SK-N-SH (cell line): ENCODE measurements around the gene SNTG2. TPM values are rescaled to one million over a fixed set of nuclear protein-coding genes. Genes with fewer than 3 reads are reported as not detected.

Experiments used
- CTCF ChIA-PET: fragments of 300-600, 350-600 bp; formaldehyde crosslinking; extraction: SDS; loops from one replicate; lab custom pipeline; 2021; lab: Yijun Ruan, JAX
- POLR2A ChIA-PET: fragments of 350-600 bp; sonication (Branson Sonifier 250); formaldehyde crosslinking; extraction: SDS; loops from one replicate; lab custom pipeline; 2020; ENCODE audit warnings: antibody characterized with exemption, inconsistent platforms; lab: Yijun Ruan, JAX
- DNase-seq: peaks from one replicate; pipeline ENCODE4 v3.0.0; 2012
- H2AFZ ChIP-seq: fragments of 200-600 bp; sonication (generic); 2 replicates; pipeline ENCODE4 v1.8.1; 2016; ENCODE audit warnings: antibody characterized with exemption, mild to moderate bottlenecking, low read depth
- H3F3A ChIP-seq: fragments of 200-600 bp; sonication (generic); replicated peaks from 2 replicates; pipeline ENCODE3; 2016; ENCODE audit warnings: antibody characterized with exemption, mild to moderate bottlenecking; ENCODE audit not compliant: insufficient read depth
- H3K27ac ChIP-seq, 2 experiments: fragments of 200-500 bp in 1 of 2; fragments of 200-600 bp in 1 of 2; sonication (Bioruptor generic) in 1 of 2; sonication (generic), shearing (Covaris generic) in 1 of 2; 2 replicates each; pipeline versions ENCODE4 v1.5.1 to v1.6.1; 2014 to 2016; ENCODE audit warnings: low read depth in 2 of 2, inconsistent platforms in 1 of 2, low read length in 1 of 2, mild to moderate bottlenecking in 1 of 2, mixed read lengths in 1 of 2
- H3K27me3 ChIP-seq: fragments of 200-600 bp; sonication (generic), shearing (Covaris generic); 2 replicates; pipeline ENCODE4 v1.6.1; 2016; ENCODE audit warnings: mixed run types; ENCODE audit not compliant: insufficient read depth
- H3K36me3 ChIP-seq, 2 experiments: fragments of 200-500 bp in 1 of 2; fragments of 200-600 bp in 1 of 2; sonication (Bioruptor generic) in 1 of 2; sonication (generic) in 1 of 2; replicated peaks in 1 of 2; 2 replicates each; pipeline versions ENCODE3 to v1.5.1; 2014 to 2016; ENCODE audit warnings: low read length in 1 of 2, mild to moderate bottlenecking in 1 of 2; ENCODE audit not compliant: insufficient read depth in 2 of 2, control insufficient read depth in 1 of 2
- H3K4me1 ChIP-seq, 2 experiments: fragments of 200-500 bp in 1 of 2; fragments of 200-600 bp in 1 of 2; sonication (Bioruptor generic) in 1 of 2; sonication (generic), shearing (Covaris generic) in 1 of 2; 2 replicates each; pipeline versions ENCODE4 v1.5.1 to v1.6.1; 2014 to 2016; ENCODE audit warnings: low read depth in 1 of 2, low read length in 1 of 2, mixed run types in 1 of 2; ENCODE audit not compliant: insufficient read depth in 2 of 2, control insufficient read depth in 1 of 2
- H3K4me2 ChIP-seq: fragments of 200-600 bp; sonication (generic), shearing (Covaris generic); 2 replicates; pipeline ENCODE4 v1.6.1; 2017; ENCODE audit warnings: mixed run types
- H3K4me3 ChIP-seq, 2 experiments: fragments of 200-500 bp in 1 of 2; fragments of 200-600 bp in 1 of 2; sonication (Bioruptor generic) in 1 of 2; sonication (generic), shearing (Covaris generic) in 1 of 2; 2 replicates each; pipeline versions ENCODE4 v1.5.1 to v1.8.1; 2014 to 2016; ENCODE audit warnings: low read depth in 2 of 2, inconsistent platforms in 1 of 2, low read length in 1 of 2, mild to moderate bottlenecking in 1 of 2, mixed read lengths in 1 of 2, moderate library complexity in 1 of 2
- H3K79me2 ChIP-seq: fragments of 200-600 bp; sonication (generic); 2 replicates; pipeline ENCODE4 v1.8.1; 2017; ENCODE audit warnings: mild to moderate bottlenecking; ENCODE audit not compliant: insufficient read depth
- H3K9ac ChIP-seq: fragments of 200-600 bp; sonication (generic); 2 replicates; pipeline ENCODE4 v1.6.1; 2017; ENCODE audit warnings: mixed run types
- H3K9me2 ChIP-seq: fragments of 200-600 bp; sonication (generic); 2 replicates; pipeline ENCODE4 v1.6.1; 2017; ENCODE audit warnings: mixed run types
- H3K9me3 ChIP-seq: fragments of 200-600 bp; sonication (generic); 2 replicates; pipeline ENCODE4 v1.6.1; 2017; ENCODE audit warnings: mixed run types, mild to moderate bottlenecking, moderate library complexity
- H4K20me1 ChIP-seq: fragments of 200-600 bp; sonication (generic); 2 replicates; pipeline ENCODE4 v1.6.1; 2017; ENCODE audit warnings: mild to moderate bottlenecking, mixed run types; ENCODE audit not compliant: insufficient read depth
- CHD2 ChIP-seq: fragments of 150-350 bp; IDR thresholded peaks from 2 replicates; pipeline ENCODE4 v1.6.1; 2018; ENCODE audit warnings: low read length; ENCODE audit not compliant: partially characterized antibody
- EZH2phosphoT487 ChIP-seq: fragments of 200-600 bp; sonication (generic); IDR thresholded peaks from 2 replicates; pipeline ENCODE4 v1.6.1; 2017; ENCODE audit warnings: low read depth, mixed run types, mild to moderate bottlenecking, antibody characterized with exemption, moderate library complexity, borderline replicate concordance
- FOSL2 ChIP-seq: IDR thresholded peaks from 2 replicates; pipeline ENCODE4 v1.4.0; 2012; ENCODE audit warnings: low read depth, mild to moderate bottlenecking, moderate library complexity, borderline replicate concordance
- GATA2 ChIP-seq: sonication (generic); formaldehyde crosslinking; IDR thresholded peaks from 2 replicates; pipeline ENCODE4 v1.5.0; 2020; ENCODE audit warnings: mild to moderate bottlenecking, missing genetic modification reagents
- MEF2A ChIP-seq: IDR thresholded peaks from 2 replicates; pipeline ENCODE4 v1.4.0; 2012; ENCODE audit warnings: low read depth, borderline replicate concordance
- MXI1 ChIP-seq: IDR thresholded peaks from 2 replicates; pipeline ENCODE4 v1.6.1; 2012; ENCODE audit warnings: mild to moderate bottlenecking, low read depth, low read length, improper control_type of control experiment
- NRF1 ChIP-seq: IDR thresholded peaks from 2 replicates; pipeline ENCODE4 v1.6.1; 2012; ENCODE audit warnings: low read depth, mild to moderate bottlenecking, low read length
- POLR2AphosphoS5 ChIP-seq: IDR thresholded peaks from 2 replicates; pipeline ENCODE4 v1.6.1; 2012; ENCODE audit warnings: low read depth, low read length
- RFX5 ChIP-seq: IDR thresholded peaks from 2 replicates; pipeline ENCODE4 v1.6.1; 2012; ENCODE audit warnings: mild to moderate bottlenecking, improper control_type of control experiment, low read length
- SMC3 ChIP-seq: IDR thresholded peaks from 2 replicates; pipeline ENCODE4 v1.6.1; 2012; ENCODE audit warnings: low read depth, low read length, improper control_type of control experiment
- YY1 ChIP-seq: IDR thresholded peaks from 2 replicates; pipeline ENCODE4 v1.4.0; 2012; ENCODE audit warnings: low read depth, mild to moderate bottlenecking
- WGBS: methylation state at CpG from one replicate; pipeline ENCODE4 v1.1.6; 2017; ENCODE audit warnings: low lambda C conversion rate; 5-methylcytosine and 5-hydroxymethylcytosine counted together
- polyA plus RNA-seq, 3 experiments: library from polyadenylated mRNA; depleted of rRNA; stranded (reverse); fragments of >200 nt; gene quantifications; 2 replicates each; pipeline ENCODE4 v1.2.3, GENCODE V29; 2012
- TF ChIP-seq, protein P1 (sequence below): fragments of 150-350 bp; IDR thresholded peaks from 2 replicates; pipeline ENCODE4 v1.6.1; 2017; ENCODE audit warnings: antibody characterized with exemption, low read length, low read depth, borderline replicate concordance
- TF ChIP-seq, protein P2 (sequence below): fragments of 200-600 bp; sonication (generic); IDR thresholded peaks from 2 replicates; pipeline ENCODE4 v1.6.1; 2017; ENCODE audit warnings: antibody characterized with exemption, mild to moderate bottlenecking, moderate library complexity
- TF ChIP-seq, protein P3 (sequence below): IDR thresholded peaks from 2 replicates; pipeline ENCODE4 v1.4.0; 2012; ENCODE audit warnings: low read depth, borderline replicate concordance

SNTG2 gene
- polyA plus RNA-seq, 1 of the 3 experiments (the other 2 are of a cell fraction): not detected

DNA sequence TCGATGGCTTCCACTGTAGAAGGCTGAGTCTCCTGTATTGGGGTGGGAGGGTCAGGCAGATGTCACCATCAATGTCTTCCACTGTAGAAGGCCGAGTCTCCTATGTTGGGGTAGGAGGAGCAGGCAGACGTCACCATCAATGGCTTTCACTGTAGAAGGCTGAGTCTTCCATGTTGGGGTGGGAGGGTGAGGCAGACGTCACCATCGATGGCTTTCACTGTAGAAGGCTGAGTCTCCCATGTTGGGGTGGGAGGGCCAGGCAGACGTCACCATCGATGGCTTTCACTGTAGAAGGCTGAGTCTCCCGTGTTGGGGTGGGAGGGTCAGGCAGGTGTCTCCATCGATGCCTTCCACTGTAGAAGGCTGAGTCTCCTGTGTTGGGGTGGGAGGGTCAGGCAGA is 345.1 kb downstream of the SNTG2 start:
- WGBS: 42% methylated on average over 9 of the region's 9 CpGs
- Histone ChIP-seq H3K9me3 (no peaks in the 10 kb centered on the region; the same call in 1 of the 2 replicates), H3K36me3 (no peaks in the 10 kb centered on the region), H3K79me2 (no peaks in the 10 kb centered on the region), H3K4me2 (no peak overlapping the region), H3F3A (no peaks in the 10 kb centered on the region), H3K4me1 (no peaks in the 10 kb centered on the region), H3K27ac (no peak overlapping the region), H3K9me2 (no peaks in the 10 kb centered on the region), H3K4me3 (no peak overlapping the region), H3K27me3 (no peaks in the 10 kb centered on the region), H4K20me1 (no peaks in the 10 kb centered on the region), H3K9ac (no peak overlapping the region), H2AFZ (no peak overlapping the region)
- TF ChIP-seq, protein P1, sequence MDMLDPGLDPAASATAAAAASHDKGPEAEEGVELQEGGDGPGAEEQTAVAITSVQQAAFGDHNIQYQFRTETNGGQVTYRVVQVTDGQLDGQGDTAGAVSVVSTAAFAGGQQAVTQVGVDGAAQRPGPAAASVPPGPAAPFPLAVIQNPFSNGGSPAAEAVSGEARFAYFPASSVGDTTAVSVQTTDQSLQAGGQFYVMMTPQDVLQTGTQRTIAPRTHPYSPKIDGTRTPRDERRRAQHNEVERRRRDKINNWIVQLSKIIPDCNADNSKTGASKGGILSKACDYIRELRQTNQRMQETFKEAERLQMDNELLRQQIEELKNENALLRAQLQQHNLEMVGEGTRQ: no peak
- TF ChIP-seq NRF1 (no peak), EZH2phosphoT487 (no peak), CHD2 (no peak), SMC3 (no peak), FOSL2 (no peak), MXI1 (no peak), GATA2 (CRISPR knock-in tag) (no peak), YY1 (no peak), RFX5 (no peak), MEF2A (no peak), POLR2AphosphoS5 (no peak)
- TF ChIP-seq, protein P2, sequence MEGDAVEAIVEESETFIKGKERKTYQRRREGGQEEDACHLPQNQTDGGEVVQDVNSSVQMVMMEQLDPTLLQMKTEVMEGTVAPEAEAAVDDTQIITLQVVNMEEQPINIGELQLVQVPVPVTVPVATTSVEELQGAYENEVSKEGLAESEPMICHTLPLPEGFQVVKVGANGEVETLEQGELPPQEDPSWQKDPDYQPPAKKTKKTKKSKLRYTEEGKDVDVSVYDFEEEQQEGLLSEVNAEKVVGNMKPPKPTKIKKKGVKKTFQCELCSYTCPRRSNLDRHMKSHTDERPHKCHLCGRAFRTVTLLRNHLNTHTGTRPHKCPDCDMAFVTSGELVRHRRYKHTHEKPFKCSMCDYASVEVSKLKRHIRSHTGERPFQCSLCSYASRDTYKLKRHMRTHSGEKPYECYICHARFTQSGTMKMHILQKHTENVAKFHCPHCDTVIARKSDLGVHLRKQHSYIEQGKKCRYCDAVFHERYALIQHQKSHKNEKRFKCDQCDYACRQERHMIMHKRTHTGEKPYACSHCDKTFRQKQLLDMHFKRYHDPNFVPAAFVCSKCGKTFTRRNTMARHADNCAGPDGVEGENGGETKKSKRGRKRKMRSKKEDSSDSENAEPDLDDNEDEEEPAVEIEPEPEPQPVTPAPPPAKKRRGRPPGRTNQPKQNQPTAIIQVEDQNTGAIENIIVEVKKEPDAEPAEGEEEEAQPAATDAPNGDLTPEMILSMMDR: no peak
- TF ChIP-seq, protein P3, sequence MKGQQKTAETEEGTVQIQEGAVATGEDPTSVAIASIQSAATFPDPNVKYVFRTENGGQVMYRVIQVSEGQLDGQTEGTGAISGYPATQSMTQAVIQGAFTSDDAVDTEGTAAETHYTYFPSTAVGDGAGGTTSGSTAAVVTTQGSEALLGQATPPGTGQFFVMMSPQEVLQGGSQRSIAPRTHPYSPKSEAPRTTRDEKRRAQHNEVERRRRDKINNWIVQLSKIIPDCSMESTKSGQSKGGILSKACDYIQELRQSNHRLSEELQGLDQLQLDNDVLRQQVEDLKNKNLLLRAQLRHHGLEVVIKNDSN: no peak
- ChIA-PET POLR2A (no interaction called here), CTCF (no interaction called here)
- no peak for DNase-seq
